Measurements from ENCODE around the gene HECTD1.

HECTD1 gene

GRCh38 chr14:31161274-31161673 is 46.3 kb downstream of the HECTD1 start:
- Mint-ChIP-seq H3K4me3 (no peak overlapping the region), H3K27ac (no peak overlapping the region), H3K27me3 (no peaks in the 10 kb centered on the region), H3K36me3 (peaks cover 36% of the 10 kb centered on the region), H3K9me3 (no peaks in the 10 kb centered on the region), H3K4me1 (no peaks in the 10 kb centered on the region)
- ATAC-seq = no peak

DNA sequence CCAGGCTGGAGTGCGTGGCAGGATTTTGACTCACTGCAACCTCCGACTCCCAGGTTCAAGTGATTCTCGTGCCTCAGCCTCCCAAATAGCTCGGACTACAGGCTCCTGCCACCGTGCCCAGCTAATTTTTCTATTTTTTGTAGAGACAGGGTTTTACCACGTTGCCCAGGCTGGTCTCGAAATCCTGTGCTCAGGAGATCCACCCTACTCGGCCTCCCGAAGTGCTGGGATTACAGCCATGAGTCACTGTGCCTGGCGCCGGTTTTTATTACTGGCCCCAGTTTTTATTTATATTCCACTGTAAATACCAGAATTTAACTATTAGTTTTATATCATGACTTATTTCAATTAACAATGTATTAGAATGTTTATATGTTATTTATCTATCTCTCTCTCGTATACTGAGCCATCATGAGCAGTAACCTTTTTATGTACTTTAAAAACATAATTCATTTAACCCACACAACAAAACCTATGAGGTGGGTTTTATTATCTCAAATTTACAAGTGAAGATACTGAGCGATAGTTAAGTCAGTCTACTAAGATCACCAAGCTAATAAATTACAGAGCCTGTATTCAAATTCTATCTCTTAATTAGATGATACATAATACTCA is 47.8 kb downstream of the HECTD1 start:
- no peaks in the 10 kb centered on the region for H3K9me3 Mint-ChIP-seq
- no peak overlapping the region for H3K27ac Mint-ChIP-seq
- ATAC-seq = no peak
- H3K4me3 Mint-ChIP-seq = no peak overlapping the region
- no peaks in the 10 kb centered on the region for H3K27me3 Mint-ChIP-seq
- peaks cover 35% of the 10 kb centered on the region for H3K36me3 Mint-ChIP-seq
- H3K4me1 Mint-ChIP-seq = no peaks in the 10 kb centered on the region

- Mint-ChIP-seq H3K27ac (no peak overlapping the region), H3K27me3 (no peaks in the 10 kb centered on the region), H3K4me3 (no peak overlapping the region), H3K4me1 (no peaks in the 10 kb centered on the region), H3K36me3 (peaks cover 51% of the 10 kb centered on the region), H3K9me3 (no peaks in the 10 kb centered on the region)
- no peak for ATAC-seq
These were observed 52.6 kb downstream of the HECTD1 start for GRCh38 chr14:31154956-31155355.

GRCh38 chr14:31142455-31143087 is 65.0 kb downstream of the HECTD1 start:
- ATAC-seq = no peak
- H3K27me3 Mint-ChIP-seq = no peaks in the 10 kb centered on the region
- no peaks in the 10 kb centered on the region for H3K9me3 Mint-ChIP-seq
- no peak overlapping the region for H3K4me3 Mint-ChIP-seq
- H3K36me3 Mint-ChIP-seq = peaks cover 22% of the 10 kb centered on the region
- H3K4me1 Mint-ChIP-seq = no peaks in the 10 kb centered on the region
- no peak overlapping the region for H3K27ac Mint-ChIP-seq

- Mint-ChIP-seq H3K4me1 (no peaks in the 10 kb centered on the region), H3K4me3 (no peak overlapping the region), H3K27me3 (no peaks in the 10 kb centered on the region), H3K9me3 (no peaks in the 10 kb centered on the region), H3K27ac (no peak overlapping the region), H3K36me3 (peaks cover 18% of the 10 kb centered on the region)
- no peak for ATAC-seq
These were observed 68.2 kb downstream of the HECTD1 start for GRCh38 chr14:31139301-31139847.

DNA sequence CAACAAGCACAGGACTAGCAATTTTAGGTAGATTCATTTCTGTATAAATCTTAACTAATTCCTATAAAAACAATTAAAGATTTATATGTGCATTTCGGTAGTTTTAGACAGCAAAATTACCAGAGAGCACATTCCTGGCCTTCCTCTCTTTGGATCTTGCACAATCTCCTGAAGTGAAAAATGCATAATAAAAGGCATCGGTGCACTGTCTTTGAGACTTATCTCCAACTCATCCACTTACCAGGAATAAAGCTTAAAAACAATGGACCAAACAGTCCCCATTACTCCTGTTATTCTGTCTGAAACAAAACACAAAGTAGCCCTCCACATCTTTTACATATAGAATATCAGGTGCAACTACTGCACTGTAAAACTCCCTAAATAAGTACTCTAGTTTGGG is 69.3 kb downstream of the HECTD1 start:
- Mint-ChIP-seq H3K9me3 (no peaks in the 10 kb centered on the region), H3K27ac (no peak overlapping the region), H3K36me3 (peaks cover 20% of the 10 kb centered on the region), H3K4me3 (no peak overlapping the region), H3K27me3 (no peaks in the 10 kb centered on the region), H3K4me1 (no peaks in the 10 kb centered on the region)
- no peak for ATAC-seq

GRCh38 chr14:31137214-31137889 is 70.2 kb downstream of the HECTD1 start:
- H3K4me1 Mint-ChIP-seq = no peaks in the 10 kb centered on the region
- no peak overlapping the region for H3K27ac Mint-ChIP-seq
- H3K9me3 Mint-ChIP-seq = no peaks in the 10 kb centered on the region
- peaks cover 26% of the 10 kb centered on the region for H3K36me3 Mint-ChIP-seq
- no peaks in the 10 kb centered on the region for H3K27me3 Mint-ChIP-seq
- ATAC-seq = no peak
- no peak overlapping the region for H3K4me3 Mint-ChIP-seq

- Mint-ChIP-seq H3K27me3 (no peaks in the 10 kb centered on the region), H3K27ac (no peak overlapping the region), H3K4me1 (peaks cover 11% of the 10 kb centered on the region), H3K36me3 (peaks cover 20% of the 10 kb centered on the region), H3K9me3 (no peaks in the 10 kb centered on the region), H3K4me3 (no peak overlapping the region)
- ATAC-seq = no peak
These were observed 74.5 kb downstream of the HECTD1 start for GRCh38 chr14:31133133-31133532.

GRCh38 chr14:31128601-31129526 is 78.7 kb downstream of the HECTD1 start:
- Mint-ChIP-seq H3K36me3 (peaks cover 30% of the 10 kb centered on the region), H3K4me3 (no peak overlapping the region), H3K9me3 (no peaks in the 10 kb centered on the region), H3K4me1 (peaks cover 11% of the 10 kb centered on the region), H3K27me3 (no peaks in the 10 kb centered on the region), H3K27ac (peak overlapping the region; percentile 79)
- peak; percentile 76 for ATAC-seq

DNA sequence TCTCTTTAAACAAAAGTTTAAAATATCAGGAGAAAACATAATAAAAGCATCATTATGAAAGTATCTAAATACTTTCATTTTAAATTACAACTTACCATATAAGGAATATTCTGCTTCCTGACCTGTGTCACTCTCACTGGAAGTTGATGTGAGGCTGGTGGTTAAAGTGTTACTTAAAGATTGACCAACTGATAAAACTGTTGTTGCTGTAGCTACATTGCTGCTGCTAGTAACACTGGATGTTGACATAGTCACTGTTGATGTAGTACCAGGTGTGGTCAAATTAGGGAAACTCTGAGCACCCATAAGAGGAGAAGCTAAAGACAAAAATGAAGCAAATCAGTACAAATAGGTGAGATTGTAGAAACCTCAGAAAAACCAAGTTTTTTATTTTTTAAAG is 79.9 kb downstream of the HECTD1 start:
- Mint-ChIP-seq H3K27ac (no peak overlapping the region), H3K36me3 (peaks cover 27% of the 10 kb centered on the region), H3K4me1 (peaks cover 11% of the 10 kb centered on the region), H3K4me3 (no peak overlapping the region), H3K27me3 (no peaks in the 10 kb centered on the region), H3K9me3 (no peaks in the 10 kb centered on the region)
- ATAC-seq = no peak

GRCh38 chr14:31126680-31127079 is 80.9 kb downstream of the HECTD1 start:
- no peaks in the 10 kb centered on the region for H3K27me3 Mint-ChIP-seq
- H3K9me3 Mint-ChIP-seq = no peaks in the 10 kb centered on the region
- ATAC-seq = no peak
- peaks cover 27% of the 10 kb centered on the region for H3K36me3 Mint-ChIP-seq
- no peak overlapping the region for H3K27ac Mint-ChIP-seq
- peaks cover 11% of the 10 kb centered on the region for H3K4me1 Mint-ChIP-seq
- no peak overlapping the region for H3K4me3 Mint-ChIP-seq

DNA sequence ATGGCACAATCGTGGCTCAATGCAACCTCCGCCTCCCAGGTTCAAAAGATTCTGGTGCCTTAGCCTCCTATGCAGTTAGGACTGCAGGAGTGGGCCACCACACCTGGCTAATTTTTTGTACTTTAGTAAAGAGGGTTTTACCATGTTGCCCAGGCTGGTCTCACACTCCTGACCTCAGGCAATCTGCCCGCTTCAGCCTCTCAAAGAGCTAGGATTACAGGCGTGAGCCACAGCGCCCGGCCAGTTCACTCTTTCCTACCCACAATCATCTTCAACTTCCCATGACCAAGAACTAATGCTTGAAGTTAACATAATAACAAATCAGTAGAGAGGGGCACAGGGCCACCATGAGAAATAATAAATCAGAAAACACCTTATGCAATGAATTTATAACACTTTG is 82.4 kb downstream of the HECTD1 start:
- Mint-ChIP-seq H3K4me1 (peaks cover 11% of the 10 kb centered on the region), H3K27ac (no peak overlapping the region), H3K27me3 (no peaks in the 10 kb centered on the region), H3K36me3 (peaks cover 23% of the 10 kb centered on the region), H3K4me3 (no peak overlapping the region), H3K9me3 (no peaks in the 10 kb centered on the region)
- no peak for ATAC-seq

GRCh38 chr14:31124197-31124596 is 83.4 kb downstream of the HECTD1 start:
- no peak overlapping the region for H3K4me3 Mint-ChIP-seq
- no peaks in the 10 kb centered on the region for H3K9me3 Mint-ChIP-seq
- peaks cover 9% of the 10 kb centered on the region for H3K4me1 Mint-ChIP-seq
- H3K27me3 Mint-ChIP-seq = no peaks in the 10 kb centered on the region
- no peak for ATAC-seq
- H3K36me3 Mint-ChIP-seq = peaks cover 30% of the 10 kb centered on the region
- no peak overlapping the region for H3K27ac Mint-ChIP-seq

DNA sequence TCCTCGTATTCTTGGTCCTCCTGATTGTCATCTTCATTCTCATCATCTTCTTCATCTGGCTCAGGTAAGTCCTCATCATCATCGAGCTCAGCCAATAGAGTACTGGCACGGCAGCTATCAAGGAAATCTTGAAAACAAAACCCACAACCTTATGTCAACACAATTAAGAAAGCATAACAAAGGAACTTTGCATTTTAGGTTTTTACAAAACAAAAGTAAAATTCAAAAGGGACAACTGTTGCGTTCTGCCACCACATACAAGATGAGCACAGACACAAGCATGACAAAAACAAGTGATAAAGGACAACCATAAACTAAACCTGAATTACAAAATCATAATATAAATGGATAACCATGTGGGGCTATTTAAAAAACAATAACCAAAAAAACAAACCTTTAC is 84.7 kb downstream of the HECTD1 start:
- no peak overlapping the region for H3K27ac Mint-ChIP-seq
- H3K27me3 Mint-ChIP-seq = no peaks in the 10 kb centered on the region
- ATAC-seq = no peak
- no peaks in the 10 kb centered on the region for H3K9me3 Mint-ChIP-seq
- no peaks in the 10 kb centered on the region for H3K4me1 Mint-ChIP-seq
- H3K4me3 Mint-ChIP-seq = no peak overlapping the region
- peaks cover 39% of the 10 kb centered on the region for H3K36me3 Mint-ChIP-seq

- ATAC-seq = no peak
- H3K9me3 Mint-ChIP-seq = no peaks in the 10 kb centered on the region
- no peaks in the 10 kb centered on the region for H3K4me1 Mint-ChIP-seq
- H3K27ac Mint-ChIP-seq = no peak overlapping the region
- H3K27me3 Mint-ChIP-seq = no peaks in the 10 kb centered on the region
- H3K36me3 Mint-ChIP-seq = peaks cover 35% of the 10 kb centered on the region
- no peak overlapping the region for H3K4me3 Mint-ChIP-seq
These were observed 85.4 kb downstream of the HECTD1 start for GRCh38 chr14:31122098-31122611.
